ENCODE results near the gene LSM2.

LSM2 gene

GRCh38 chr6:31752739-31753319 lies 53.9 kb downstream of the LSM2 start:
- in situ Hi-C loops (cut with HindIII; ENCODE audit: low sequenced_read_pairs), result no loop called here
- H3K4me3 ChIP-seq (ENCODE audit: low read depth, low read length), result no peak overlapping the region
- DNase-seq (ENCODE audit: low read depth, low spot score), result peak; percentile 79
- TF ChIP-seq, protein P1, sequence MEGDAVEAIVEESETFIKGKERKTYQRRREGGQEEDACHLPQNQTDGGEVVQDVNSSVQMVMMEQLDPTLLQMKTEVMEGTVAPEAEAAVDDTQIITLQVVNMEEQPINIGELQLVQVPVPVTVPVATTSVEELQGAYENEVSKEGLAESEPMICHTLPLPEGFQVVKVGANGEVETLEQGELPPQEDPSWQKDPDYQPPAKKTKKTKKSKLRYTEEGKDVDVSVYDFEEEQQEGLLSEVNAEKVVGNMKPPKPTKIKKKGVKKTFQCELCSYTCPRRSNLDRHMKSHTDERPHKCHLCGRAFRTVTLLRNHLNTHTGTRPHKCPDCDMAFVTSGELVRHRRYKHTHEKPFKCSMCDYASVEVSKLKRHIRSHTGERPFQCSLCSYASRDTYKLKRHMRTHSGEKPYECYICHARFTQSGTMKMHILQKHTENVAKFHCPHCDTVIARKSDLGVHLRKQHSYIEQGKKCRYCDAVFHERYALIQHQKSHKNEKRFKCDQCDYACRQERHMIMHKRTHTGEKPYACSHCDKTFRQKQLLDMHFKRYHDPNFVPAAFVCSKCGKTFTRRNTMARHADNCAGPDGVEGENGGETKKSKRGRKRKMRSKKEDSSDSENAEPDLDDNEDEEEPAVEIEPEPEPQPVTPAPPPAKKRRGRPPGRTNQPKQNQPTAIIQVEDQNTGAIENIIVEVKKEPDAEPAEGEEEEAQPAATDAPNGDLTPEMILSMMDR (IDR thresholded peaks at IDR 0.05; ENCODE audit: low read depth, low read length), result no peak

GRCh38 chr6:31750411-31751022 lies 56.2 kb downstream of the LSM2 start:
- DNase-seq (ENCODE audit: low read depth, low spot score), result peak; percentile 45
- H3K4me3 ChIP-seq (ENCODE audit: low read depth, low read length), result no peak overlapping the region
- in situ Hi-C loops (cut with HindIII; ENCODE audit: low sequenced_read_pairs), result no loop called here
- TF ChIP-seq, protein P1 (IDR thresholded peaks at IDR 0.05; ENCODE audit: low read depth, low read length), result no peak

DNA sequence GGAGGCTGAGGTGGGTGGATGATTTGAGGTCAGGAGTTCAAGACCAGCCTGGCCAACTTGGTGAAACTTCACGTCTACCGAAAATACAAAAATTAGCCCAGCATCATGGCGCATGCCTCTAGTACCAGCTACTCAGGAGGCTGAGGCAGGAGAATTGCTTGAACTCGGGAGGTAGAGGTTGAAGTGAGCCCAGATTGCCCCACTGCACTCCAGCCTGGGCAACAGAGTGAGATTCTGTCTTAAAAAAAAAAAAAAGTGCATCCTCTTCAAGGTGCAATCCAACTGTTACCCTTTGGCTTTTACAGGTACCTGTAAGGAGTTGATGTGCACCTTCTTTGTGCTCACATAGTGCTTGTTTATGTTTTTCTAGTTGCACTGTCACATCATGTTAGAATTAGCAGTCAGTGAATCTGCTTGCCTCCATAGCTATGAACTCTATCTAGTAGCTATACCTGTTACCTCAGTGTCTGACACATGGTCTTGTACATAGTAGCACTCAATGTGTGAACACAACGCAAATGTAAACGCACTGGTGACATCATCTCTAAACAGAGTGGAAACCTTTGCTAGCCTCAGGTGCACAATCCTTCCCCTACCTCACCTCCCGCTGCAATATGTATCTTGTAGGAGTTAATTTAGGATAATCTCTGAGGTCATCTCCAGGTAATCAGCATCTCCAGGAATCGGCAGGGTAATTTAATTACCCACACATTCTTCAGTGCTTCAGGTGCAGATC lies 57.3 kb downstream of the LSM2 start:
- TF ChIP-seq, protein P1 (IDR thresholded peaks at IDR 0.05; ENCODE audit: low read depth, low read length), result no peak
- in situ Hi-C loops (cut with HindIII; ENCODE audit: low sequenced_read_pairs), result no loop called here
- DNase-seq (ENCODE audit: low read depth, low spot score), result no peak
- H3K4me3 ChIP-seq (ENCODE audit: low read depth, low read length), result no peak overlapping the region
